NCI-H187 treated with DMSO at 0.1 percent for 48 hours (cell line): ENCODE data around the gene KCNJ14.

Source experiments
- DNase-seq: peaks from one replicate; lab custom pipeline; 2025; lab: John Stamatoyannopoulos, UW

Gene KCNJ14

DNA sequence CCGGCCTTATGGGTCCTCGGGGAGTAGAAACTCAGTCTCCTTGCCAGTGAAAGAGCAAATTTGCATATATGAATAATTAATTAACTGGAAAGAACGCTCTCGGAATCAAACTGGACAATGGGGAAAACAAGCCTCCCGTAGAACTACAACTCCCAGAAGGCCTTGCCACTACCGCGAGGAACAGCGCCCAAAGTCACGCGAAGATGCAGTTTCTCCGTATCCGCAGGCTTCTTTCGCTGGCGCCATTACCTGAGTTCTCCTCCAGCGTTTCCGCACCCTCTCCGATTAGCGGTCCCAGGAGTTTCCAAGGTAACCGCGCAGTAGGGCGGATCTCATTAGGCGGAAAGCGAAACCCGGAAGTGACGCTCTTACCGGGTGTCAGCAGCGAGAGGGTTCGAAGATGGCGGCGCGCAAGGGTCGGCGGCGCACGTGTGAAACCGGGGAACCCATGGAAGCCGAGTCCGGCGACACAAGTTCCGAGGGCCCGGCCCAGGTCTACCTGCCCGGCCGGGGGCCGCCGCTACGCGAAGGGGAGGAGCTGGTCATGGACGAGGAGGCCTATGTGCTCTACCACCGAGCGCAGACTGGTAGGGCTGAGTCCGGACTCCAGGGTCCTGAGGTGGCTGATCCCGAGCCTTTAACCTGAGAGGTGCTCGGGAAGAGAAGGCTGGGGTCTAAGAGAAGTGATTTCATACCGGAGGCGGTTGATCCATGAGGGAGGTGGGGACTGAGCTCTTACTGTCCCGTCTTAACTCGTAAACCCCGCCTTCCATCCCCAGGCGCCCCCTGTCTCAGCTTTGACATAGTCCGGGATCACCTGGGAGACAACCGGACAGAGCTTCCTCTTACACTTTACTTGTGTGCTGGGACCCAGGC, 9.5 kb upstream of the KCNJ14 start, which contains the start of gene GRWD1:
Gene GRWD1 (plus strand): TSS at position 378 of the 876 bp plus-strand sequence. CDS start 23 bp downstream, at position 401.
- peak; percentile 90 for DNase-seq

GRCh38 chr19:48446579-48446978, 8.8 kb upstream of the KCNJ14 start:
- DNase-seq = no peak

DNA sequence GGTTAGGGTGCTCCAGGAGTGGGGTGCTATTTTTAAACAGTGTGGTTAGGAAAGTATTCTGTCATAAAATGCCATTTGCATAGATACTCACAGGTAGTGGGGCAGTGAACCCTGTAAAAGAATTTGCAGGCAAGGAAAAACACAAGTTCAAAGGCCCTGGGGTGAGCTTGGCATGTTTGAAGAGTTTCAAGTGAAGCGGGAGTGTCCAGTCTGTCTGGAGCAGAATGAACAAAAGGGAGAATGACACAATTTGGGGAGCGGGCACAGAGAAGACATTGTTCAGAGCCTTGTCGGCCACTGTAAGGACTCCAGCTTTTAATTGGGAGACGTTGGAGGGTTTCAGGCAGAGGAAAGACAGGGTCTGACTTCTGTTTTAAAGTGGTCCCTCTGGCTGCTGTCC, 6.8 kb upstream of the KCNJ14 start:
- no peak for DNase-seq

- DNase-seq = no peak
Observed at GRCh38 chr19:48450441-48450840, 4.9 kb upstream of the KCNJ14 start.

DNA sequence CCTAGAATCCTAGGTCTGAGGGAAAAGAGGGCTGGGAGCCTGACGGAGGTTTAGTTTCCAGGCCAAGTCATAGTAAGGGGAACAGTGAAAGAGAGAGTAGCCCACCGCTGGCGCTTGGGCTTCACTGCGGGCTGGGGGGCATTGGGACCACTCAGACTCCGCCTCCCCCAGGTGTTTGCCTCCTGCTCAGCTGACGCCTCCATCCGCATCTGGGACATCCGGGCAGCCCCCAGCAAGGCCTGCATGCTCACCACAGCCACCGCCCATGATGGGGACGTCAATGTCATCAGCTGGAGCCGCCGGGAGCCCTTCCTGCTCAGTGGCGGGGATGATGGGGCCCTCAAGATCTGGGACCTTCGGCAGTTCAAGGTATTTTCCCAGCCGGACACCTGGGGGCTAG, 4.5 kb upstream of the KCNJ14 start:
- no peak for DNase-seq

DNA sequence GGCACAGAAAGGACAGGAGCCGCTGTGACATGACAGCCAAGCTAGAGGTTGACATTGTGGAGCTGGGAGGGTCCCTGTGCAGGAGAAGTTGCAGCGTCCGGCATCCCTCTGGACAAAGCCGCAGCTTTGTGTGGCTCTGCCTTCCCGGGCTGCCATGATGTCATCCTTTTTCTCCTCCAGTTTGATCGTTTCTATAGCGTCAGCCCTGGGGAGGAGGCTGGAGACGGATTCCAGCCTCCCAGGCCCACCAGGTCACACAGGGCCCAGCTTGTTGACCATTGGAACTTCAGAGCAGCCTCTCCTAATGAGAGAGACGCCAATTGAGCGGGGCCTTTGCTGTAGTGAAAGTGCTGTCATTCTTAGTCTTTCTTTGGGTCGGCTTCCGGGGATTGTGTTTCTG, 3.8 kb upstream of the KCNJ14 start:
- DNase-seq = no peak

DNA sequence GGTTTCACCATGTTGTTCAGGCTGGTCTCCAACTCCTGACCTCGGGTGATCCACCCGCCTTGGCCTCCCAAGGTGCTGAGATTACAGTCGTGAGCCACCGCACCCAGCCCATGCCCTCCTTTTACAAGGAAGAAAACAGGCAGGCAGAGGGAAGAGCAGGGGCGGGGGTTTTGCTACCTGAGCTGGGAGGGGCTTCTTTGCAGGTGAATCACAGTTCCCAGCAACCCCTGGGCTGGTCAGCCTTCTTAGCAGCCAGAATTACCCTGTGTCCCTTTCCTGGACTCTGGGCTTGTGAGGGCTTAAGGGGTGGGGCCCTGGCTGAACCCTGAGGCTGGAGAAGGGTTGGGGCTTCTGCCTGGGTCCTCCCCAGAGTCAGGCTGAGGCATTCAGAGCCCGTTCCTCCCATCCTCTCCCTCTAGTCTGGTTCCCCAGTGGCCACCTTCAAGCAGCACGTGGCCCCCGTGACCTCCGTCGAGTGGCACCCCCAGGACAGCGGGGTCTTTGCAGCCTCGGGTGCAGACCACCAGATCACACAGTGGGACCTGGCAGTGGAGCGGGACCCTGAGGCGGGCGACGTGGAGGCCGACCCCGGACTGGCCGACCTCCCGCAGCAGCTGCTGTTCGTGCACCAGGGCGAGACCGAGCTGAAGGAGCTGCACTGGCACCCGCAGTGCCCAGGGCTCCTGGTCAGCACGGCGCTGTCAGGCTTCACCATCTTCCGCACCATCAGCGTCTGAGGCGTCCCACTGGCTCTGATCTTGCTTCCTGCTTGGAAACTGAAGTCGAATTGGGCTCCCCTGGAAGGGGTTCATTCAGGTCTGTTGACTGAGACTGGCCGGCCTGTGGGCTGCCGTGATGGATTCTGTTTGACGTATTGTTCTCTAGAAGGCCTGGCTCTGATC, 2.8 kb upstream of the KCNJ14 start:
- no peak for DNase-seq

DNA sequence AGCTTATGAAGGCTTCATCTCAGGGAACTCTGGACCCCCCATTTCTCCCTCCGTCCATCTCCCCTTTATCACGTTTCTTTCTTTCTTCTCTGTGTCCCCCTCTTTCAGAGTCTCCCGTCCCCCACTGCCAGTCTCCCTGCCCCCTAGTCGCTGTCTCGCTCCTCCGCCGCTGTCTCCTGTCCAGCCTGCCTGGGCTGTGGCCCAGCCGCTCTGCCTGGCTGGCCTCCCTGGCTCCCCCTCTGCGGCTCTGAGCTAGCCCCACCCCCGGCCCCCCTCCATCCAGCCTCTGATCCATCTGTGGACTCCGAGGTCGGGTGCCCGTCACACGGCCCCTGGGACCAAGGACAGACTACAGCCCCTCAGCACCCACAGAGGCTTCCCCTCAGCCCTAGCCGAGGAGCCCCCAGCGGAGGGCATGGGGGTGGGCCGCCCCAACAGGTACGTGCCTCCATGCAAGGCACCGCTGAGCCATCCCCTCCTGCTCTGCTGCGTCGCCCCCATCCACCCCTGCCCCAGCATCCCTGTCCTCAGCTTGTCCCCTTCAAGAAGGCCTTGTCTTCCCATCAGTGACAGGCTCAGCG, 1.1 kb upstream of the KCNJ14 start:
- no peak for DNase-seq

DNA sequence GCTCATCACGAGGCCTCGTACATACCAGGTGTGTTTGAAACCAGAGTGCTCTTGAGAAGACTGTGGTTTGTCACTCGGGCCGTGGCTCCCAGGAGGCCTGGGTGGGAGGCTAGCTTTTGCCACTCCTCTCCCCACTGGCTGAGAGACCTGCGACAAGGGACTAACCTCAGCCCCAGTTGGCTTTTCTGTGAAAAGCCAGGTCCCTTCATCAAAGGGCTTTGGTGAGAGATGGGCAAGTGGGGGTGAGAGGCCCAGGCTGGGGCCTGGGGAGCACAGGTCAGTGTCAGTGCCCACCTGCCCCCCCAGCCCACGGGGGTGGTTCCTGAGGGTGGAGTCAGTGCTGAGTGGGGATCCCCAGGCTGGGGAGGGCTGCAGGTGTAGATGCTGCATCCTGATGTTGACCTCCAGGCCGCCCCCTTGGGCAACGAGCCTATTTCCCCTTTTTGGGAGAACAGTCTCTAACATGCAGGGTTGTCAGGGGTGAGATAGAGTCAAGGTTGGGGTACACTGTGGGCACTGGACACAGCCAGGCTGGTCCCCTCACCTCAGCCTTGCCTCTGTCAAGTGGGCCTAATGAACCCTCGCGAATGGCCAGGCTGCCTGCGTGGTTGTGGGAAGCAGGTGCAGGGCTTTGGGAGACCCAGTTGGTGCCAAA, 661 bp downstream of the KCNJ14 start:
- DNase-seq = no peak

DNA sequence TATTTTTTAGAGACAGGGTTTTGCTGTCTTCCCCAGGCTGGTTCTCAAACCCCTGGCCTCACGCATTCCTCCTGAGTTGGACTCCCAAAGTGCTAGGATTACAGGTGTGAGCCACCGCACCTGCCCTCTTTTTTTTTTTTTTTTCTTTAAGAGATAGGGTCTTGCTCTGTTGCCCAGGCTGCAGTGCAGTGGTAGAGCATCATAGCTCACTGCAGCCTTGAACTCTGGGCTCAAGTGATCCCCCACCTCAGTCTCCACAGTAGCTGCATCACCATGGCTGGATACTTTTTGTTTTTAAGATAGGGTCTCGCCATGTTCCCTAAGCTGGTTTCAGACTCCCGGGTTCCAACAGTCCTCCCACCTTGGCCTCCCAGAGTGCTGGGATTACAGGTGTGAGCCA, 1.5 kb downstream of the KCNJ14 start:
- DNase-seq = no peak

DNA sequence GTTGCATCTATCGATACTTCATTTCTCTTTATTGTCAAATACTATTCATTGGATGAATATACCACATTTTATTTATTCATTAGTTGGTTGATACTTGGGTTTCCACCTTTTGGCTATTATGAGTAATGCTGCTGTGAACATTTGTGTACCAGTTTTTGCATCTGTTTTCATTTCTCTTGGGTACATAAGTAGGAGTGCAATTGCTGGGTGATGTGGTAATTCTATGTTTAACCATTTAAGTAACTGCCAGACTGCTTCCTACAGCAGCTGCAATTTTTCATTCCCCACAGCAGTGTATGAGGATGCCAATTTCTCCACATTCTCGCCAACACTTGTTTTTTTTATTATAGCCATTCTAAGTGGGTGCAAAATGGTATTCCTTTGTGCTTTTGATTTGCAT, 2.6 kb downstream of the KCNJ14 start:
- DNase-seq = no peak

DNA sequence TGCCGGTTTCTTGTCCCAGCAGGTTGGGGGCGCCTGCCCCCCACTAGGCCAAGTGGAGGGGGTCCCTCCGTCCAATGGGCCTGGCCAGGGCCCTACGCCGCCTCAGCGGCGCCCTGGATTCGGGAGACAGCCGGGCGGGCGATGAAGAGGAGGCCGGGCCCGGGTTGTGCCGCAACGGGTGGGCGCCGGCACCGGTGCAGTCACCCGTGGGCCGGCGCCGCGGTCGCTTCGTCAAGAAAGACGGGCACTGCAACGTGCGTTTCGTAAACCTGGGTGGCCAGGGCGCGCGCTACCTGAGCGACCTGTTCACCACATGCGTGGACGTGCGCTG, 6.2 kb downstream of the KCNJ14 start:
- no peak for DNase-seq

- DNase-seq = no peak
Observed at GRCh38 chr19:48461982-48462655, 6.7 kb downstream of the KCNJ14 start.

DNA sequence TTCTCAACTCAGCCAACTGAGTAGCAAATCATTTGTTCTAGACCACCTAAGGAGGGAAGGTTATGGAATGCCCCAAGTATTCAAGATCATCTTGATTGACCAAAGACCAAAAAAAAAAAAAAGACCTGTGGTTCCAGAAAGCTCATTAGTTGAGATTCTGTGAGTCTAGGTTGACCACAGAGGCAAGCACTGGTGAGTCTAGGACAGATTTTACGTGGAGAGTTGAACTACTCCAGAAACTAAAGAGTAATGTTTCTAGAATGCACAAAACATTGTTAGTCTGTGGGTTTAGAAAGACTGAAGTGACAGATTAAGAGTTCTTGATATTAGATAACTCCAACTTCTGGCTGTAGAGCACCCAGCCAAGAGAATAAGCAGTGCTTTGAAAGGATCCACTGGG, 9.8 kb downstream of the KCNJ14 start:
- no peak for DNase-seq

GRCh38 chr19:48466561-48467325, 11.4 kb downstream of the KCNJ14 start:
- DNase-seq = no peak

- DNase-seq = peak; percentile 100
Observed at GRCh38 chr19:48468772-48469288, 13.5 kb downstream of the KCNJ14 start.

DNA sequence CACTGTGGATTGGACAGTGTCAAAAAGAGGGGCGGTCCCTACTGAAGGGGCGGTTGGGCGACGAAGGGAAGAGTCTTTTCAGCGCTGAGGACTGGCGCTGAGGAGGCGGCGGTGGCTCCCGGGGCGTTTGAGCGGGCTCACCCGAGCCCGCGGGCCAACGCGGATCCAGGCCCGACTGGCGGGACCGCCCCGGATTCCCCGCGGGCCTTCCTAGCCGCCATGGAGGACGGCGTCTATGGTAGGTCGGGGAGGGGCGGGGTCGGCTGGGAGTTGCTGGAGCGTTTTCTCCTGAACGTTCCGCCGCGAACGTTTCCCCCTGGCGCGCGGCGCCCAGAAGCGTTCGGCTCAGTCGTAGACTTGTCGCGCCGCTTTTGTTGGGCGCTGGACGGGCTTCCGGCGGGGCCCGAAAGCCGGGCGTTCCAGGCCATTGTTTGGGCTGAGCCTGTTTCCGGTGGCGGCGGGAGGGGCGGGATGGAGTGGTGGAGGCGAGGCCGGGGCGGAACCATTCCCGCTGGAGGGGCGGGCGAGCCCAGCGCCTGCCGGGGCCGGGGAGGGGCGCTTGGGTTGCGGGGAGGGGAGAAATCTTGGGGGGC, 14.0 kb downstream of the KCNJ14 start, which contains the start of gene CYTH2:
Gene CYTH2 (plus strand): TSS at position 81 of the 593 bp plus-strand sequence. CDS start 139 bp downstream, at position 220.
- DNase-seq = no peak

GRCh38 chr19:48469934-48470680, 14.7 kb downstream of the KCNJ14 start:
- no peak for DNase-seq

- no peak for DNase-seq
Observed at GRCh38 chr19:48470856-48471255, 15.5 kb downstream of the KCNJ14 start.
